ENCODE data around the gene KTN1. TPM values are rescaled to one million over a fixed set of nuclear protein-coding genes. Genes with fewer than 3 reads are reported as not detected.

The KTN1 gene
- total RNA-seq, 1 donor from 2014 or later = 193 TPM

DNA sequence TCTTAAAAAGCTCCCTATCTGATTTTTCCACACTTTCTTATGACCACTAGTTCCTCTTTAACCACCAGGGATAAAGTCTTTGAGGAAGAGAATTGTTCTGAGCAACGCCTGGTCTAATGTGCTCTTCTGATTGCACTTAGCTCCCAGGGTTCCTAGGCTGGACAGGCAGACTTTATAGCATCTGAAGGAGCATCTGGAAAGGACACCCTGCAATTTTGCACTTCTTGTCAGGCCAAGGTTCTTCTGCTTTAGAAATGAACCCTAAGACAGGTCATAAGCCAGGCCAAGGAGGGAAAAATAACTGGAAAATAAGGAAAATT is 126.3 kb downstream of the KTN1 start:
- Histone ChIP-seq H3K9me3 (ENCODE audit: insufficient read depth, low read depth, low read length) (no peaks in the 10 kb centered on the region), H3K79me2 (ENCODE audit: insufficient read depth, low read length) (no peaks in the 10 kb centered on the region), H3K27me3 (ENCODE audit: insufficient read depth, low read length) (no peaks in the 10 kb centered on the region), H4K20me1 (ENCODE audit: insufficient read depth, low read length) (no peaks in the 10 kb centered on the region), H3K4me3 (ENCODE audit: insufficient read depth, low read depth, low read length) (no peak overlapping the region), H3K9ac (ENCODE audit: low read length) (no peak overlapping the region), H3K4me1 (ENCODE audit: insufficient read depth, low read length) (peaks cover 6% of the 10 kb centered on the region), H3K27ac (ENCODE audit: low read depth, low read length) (no peak overlapping the region), H2AFZ (ENCODE audit: low read depth, low read length) (no peak overlapping the region), H3K36me3 (ENCODE audit: insufficient read depth, low read length) (no peaks in the 10 kb centered on the region), H3K4me2 (ENCODE audit: low read length) (no peak overlapping the region)
- TF ChIP-seq CTCF (IDR thresholded peaks at IDR 0.05; ENCODE audit: insufficient read depth, low read depth, low read length) (no peak), EZH2 (IDR thresholded peaks at IDR 0.05; ENCODE audit: insufficient read depth, low read length) (no peak)
- DNase-seq (ENCODE audit: low read depth) (no peak), FAIRE-seq (no peak)
- no peak overlapping the region for H3K4me3 Mint-ChIP-seq (ENCODE audit: unreplicated experiment)
- no peak overlapping the region for H3K27ac Mint-ChIP-seq (ENCODE audit: unreplicated experiment)
- peaks cover 13% of the 10 kb centered on the region for H3K36me3 Mint-ChIP-seq (ENCODE audit: low read depth, unreplicated experiment)
- H3K9me3 Mint-ChIP-seq (ENCODE audit: unreplicated experiment) = peaks cover 4% of the 10 kb centered on the region
- no peaks in the 10 kb centered on the region for H3K27me3 Mint-ChIP-seq (ENCODE audit: low read depth, unreplicated experiment)
- H3K4me1 Mint-ChIP-seq (ENCODE audit: low read depth, unreplicated experiment) = peaks cover 5% of the 10 kb centered on the region

DNA sequence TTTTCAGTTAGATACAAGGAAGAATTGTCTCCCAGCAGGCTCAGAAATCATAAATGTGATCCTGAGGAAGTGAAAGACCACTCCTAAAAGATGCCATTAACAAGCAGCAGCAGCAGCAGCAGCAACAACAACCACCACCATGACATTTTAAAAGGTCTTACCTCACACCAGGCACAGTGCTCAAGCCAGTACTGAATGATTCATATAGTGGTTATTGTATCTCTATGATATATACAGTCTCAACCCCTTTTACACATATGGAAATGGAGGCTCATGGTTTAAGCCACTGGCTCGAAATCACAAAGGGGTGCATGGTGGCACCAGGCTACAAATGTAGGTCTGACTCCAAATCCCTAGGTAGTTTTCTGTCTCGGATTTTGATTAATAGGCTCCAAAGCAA is 126.9 kb downstream of the KTN1 start:
- Mint-ChIP-seq H3K9me3 (ENCODE audit: unreplicated experiment) (peaks cover 2% of the 10 kb centered on the region), H3K4me3 (ENCODE audit: unreplicated experiment) (no peak overlapping the region), H3K27me3 (ENCODE audit: low read depth, unreplicated experiment) (no peaks in the 10 kb centered on the region), H3K4me1 (ENCODE audit: low read depth, unreplicated experiment) (peaks cover under 1% of the 10 kb centered on the region), H3K36me3 (ENCODE audit: low read depth, unreplicated experiment) (peaks cover 16% of the 10 kb centered on the region), H3K27ac (ENCODE audit: unreplicated experiment) (no peak overlapping the region)
- H3K36me3 ChIP-seq (ENCODE audit: insufficient read depth, low read length) = no peaks in the 10 kb centered on the region
- H3K4me1 ChIP-seq (ENCODE audit: insufficient read depth, low read length) = peaks cover under 1% of the 10 kb centered on the region
- no peak overlapping the region for H3K9ac ChIP-seq (ENCODE audit: low read length)
- DNase-seq (ENCODE audit: low read depth) = no peak
- H3K4me3 ChIP-seq (ENCODE audit: insufficient read depth, low read depth, low read length) = no peak overlapping the region
- H3K79me2 ChIP-seq (ENCODE audit: insufficient read depth, low read length) = no peaks in the 10 kb centered on the region
- H4K20me1 ChIP-seq (ENCODE audit: insufficient read depth, low read length) = no peaks in the 10 kb centered on the region
- no peak for FAIRE-seq
- no peak overlapping the region for H2AFZ ChIP-seq (ENCODE audit: low read depth, low read length)
- no peaks in the 10 kb centered on the region for H3K9me3 ChIP-seq (ENCODE audit: insufficient read depth, low read depth, low read length)
- no peaks in the 10 kb centered on the region for H3K27me3 ChIP-seq (ENCODE audit: insufficient read depth, low read length)
- no peak overlapping the region for H3K4me2 ChIP-seq (ENCODE audit: low read length)
- H3K27ac ChIP-seq (ENCODE audit: low read depth, low read length) = no peak overlapping the region
- TF ChIP-seq EZH2 (IDR thresholded peaks at IDR 0.05; ENCODE audit: insufficient read depth, low read length) (no peak), CTCF (IDR thresholded peaks at IDR 0.05; ENCODE audit: insufficient read depth, low read depth, low read length) (no peak)

GRCh38 chr14:55707365-55707804 is 127.4 kb downstream of the KTN1 start:
- Histone ChIP-seq H4K20me1 (ENCODE audit: insufficient read depth, low read length) (no peaks in the 10 kb centered on the region), H3K9me3 (ENCODE audit: insufficient read depth, low read depth, low read length) (no peaks in the 10 kb centered on the region), H3K4me2 (ENCODE audit: low read length) (no peak overlapping the region), H3K27me3 (ENCODE audit: insufficient read depth, low read length) (no peaks in the 10 kb centered on the region), H3K4me1 (ENCODE audit: insufficient read depth, low read length) (no peaks in the 10 kb centered on the region), H3K4me3 (ENCODE audit: insufficient read depth, low read depth, low read length) (no peak overlapping the region), H3K79me2 (ENCODE audit: insufficient read depth, low read length) (no peaks in the 10 kb centered on the region), H3K27ac (ENCODE audit: low read depth, low read length) (no peak overlapping the region), H2AFZ (ENCODE audit: low read depth, low read length) (no peak overlapping the region), H3K9ac (ENCODE audit: low read length) (no peak overlapping the region), H3K36me3 (ENCODE audit: insufficient read depth, low read length) (no peaks in the 10 kb centered on the region)
- DNase-seq (ENCODE audit: low read depth) = peak; percentile 50
- FAIRE-seq = peak; percentile 92
- no peaks in the 10 kb centered on the region for H3K4me1 Mint-ChIP-seq (ENCODE audit: low read depth, unreplicated experiment)
- peaks cover 16% of the 10 kb centered on the region for H3K36me3 Mint-ChIP-seq (ENCODE audit: low read depth, unreplicated experiment)
- H3K27ac Mint-ChIP-seq (ENCODE audit: unreplicated experiment) = no peak overlapping the region
- H3K9me3 Mint-ChIP-seq (ENCODE audit: unreplicated experiment) = peaks cover 2% of the 10 kb centered on the region
- H3K4me3 Mint-ChIP-seq (ENCODE audit: unreplicated experiment) = no peak overlapping the region
- H3K27me3 Mint-ChIP-seq (ENCODE audit: low read depth, unreplicated experiment) = no peaks in the 10 kb centered on the region
- TF ChIP-seq EZH2 (IDR thresholded peaks at IDR 0.05; ENCODE audit: insufficient read depth, low read length) (no peak), CTCF (IDR thresholded peaks at IDR 0.05; ENCODE audit: insufficient read depth, low read depth, low read length) (peak; percentile 83)
